ENCODE results near the gene KLHL33.

GRCh38 chr14:20456971-20457370 is 21.0 kb upstream of the KLHL33 start:
- TF ChIP-seq CTCF (IDR thresholded peaks at IDR 0.05; ENCODE audit: borderline replicate concordance, extremely low read depth, low read length, poor library complexity, severe bottlenecking) (no peak), EZH2 (IDR thresholded peaks at IDR 0.05; ENCODE audit: borderline replicate concordance, low read depth, low read length, severe bottlenecking) (no peak)

All from DND-41 (cell line).